Activated CD4-positive, alpha-beta T cell treated with anti-CD3 and anti-CD28 coated beads for 36 hours (primary cell): ENCODE data around the gene KMT2C. TPM values are rescaled to one million over a fixed set of nuclear protein-coding genes. Genes with fewer than 3 reads are reported as not detected.

Experiments used
- ATAC-seq: fragments of 200-7000 bp; cut with Tn5 transposase; one replicate; pipeline ENCODE4 v1.10.0; 2021; ENCODE audit warnings: mild to moderate bottlenecking, moderate library complexity
- CTCF ChIA-PET: fragments of 350-600 bp; sonication (Branson Sonifier 250); formaldehyde crosslinking; loops from one replicate; lab custom pipeline; 2021; ENCODE audit warnings: antibody characterized with exemption; lab: Charles Lee
- POLR2A ChIA-PET: fragments of 350-600 bp; sonication (Branson Sonifier 250); formaldehyde crosslinking; loops from one replicate; lab custom pipeline; 2021; ENCODE audit warnings: antibody characterized with exemption, inconsistent platforms; lab: Charles Lee
- DNase-seq: peaks from one replicate; pipeline ENCODE4 v3.0.0-alpha.2; 2020
- H3K27ac Mint-ChIP-seq: one replicate; pipeline ENCODE4 v1.8.0; 2021; ENCODE audit warnings: mixed read lengths
- H3K27me3 Mint-ChIP-seq: one replicate; pipeline ENCODE4 v1.8.0; 2021; ENCODE audit warnings: mixed read lengths
- H3K36me3 Mint-ChIP-seq: one replicate; pipeline ENCODE4 v1.8.0; 2021; ENCODE audit warnings: low read depth, mixed read lengths
- H3K4me1 Mint-ChIP-seq: one replicate; pipeline ENCODE4 v1.8.0; 2021; ENCODE audit warnings: mixed read lengths
- H3K4me3 Mint-ChIP-seq: one replicate; pipeline ENCODE4 v1.8.0; 2021; ENCODE audit warnings: mild to moderate bottlenecking, moderate library complexity, mixed read lengths
- H3K9me3 Mint-ChIP-seq: one replicate; pipeline ENCODE4 v1.8.0; 2021; ENCODE audit warnings: low read depth, mixed read lengths
- intact Hi-C, 2 experiments: fragments of 100-400 bp; cut with DNase I in 1 of 2; cut with micrococcal nuclease in 1 of 2; formaldehyde crosslinking; loops; one replicate each; pipeline versions ENCODE4 v1.14.2 to v1.15.1; 2022 to 2024; cut with DNase I, micrococcal nuclease
- total RNA-seq, 2 experiments: library from RNA; stranded (reverse); gene quantifications; one replicate each; pipeline ENCODE4 v1.2.3, GENCODE V29; 2021

The KMT2C gene
- total RNA-seq, 2 experiments from 2014 or later, result 35.9 to 42.7 TPM

DNA sequence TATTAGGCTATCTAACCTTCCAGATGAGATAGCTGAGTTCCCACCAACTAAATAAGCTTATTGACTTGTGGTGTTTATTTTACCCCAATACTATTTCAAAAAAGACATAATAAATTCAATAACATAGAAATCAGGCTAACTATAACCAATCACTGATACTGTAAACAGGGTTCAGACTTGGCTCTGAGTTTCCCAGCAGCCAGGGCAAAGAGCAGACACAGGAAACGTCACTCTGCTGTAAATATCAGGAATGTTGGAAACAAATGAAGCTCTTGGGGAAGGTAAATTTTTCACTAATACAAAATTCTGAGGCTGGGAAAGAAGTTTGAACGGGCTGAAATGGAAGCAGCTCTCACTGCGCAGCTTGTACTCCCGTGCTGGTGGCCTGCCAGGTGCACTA lies 295.7 kb downstream of the KMT2C start:
- no peak for ATAC-seq
- H3K27me3 Mint-ChIP-seq, result no peaks in the 10 kb centered on the region
- no peaks in the 10 kb centered on the region for H3K9me3 Mint-ChIP-seq
- POLR2A ChIA-PET, result no interaction called here
- peaks cover 55% of the 10 kb centered on the region for H3K36me3 Mint-ChIP-seq
- peaks cover 32% of the 10 kb centered on the region for H3K4me1 Mint-ChIP-seq
- no peak overlapping the region for H3K27ac Mint-ChIP-seq
- intact Hi-C loops, result loop anchor here in 1 of 2 experiments (10.0 kb wide), 2 partner anchors 295 to 535 kb away; partner anchors contain the start of genes KMT2C and XRCC2
- CTCF ChIA-PET, result no interaction called here
- DNase-seq, result no peak
- no peak overlapping the region for H3K4me3 Mint-ChIP-seq

DNA sequence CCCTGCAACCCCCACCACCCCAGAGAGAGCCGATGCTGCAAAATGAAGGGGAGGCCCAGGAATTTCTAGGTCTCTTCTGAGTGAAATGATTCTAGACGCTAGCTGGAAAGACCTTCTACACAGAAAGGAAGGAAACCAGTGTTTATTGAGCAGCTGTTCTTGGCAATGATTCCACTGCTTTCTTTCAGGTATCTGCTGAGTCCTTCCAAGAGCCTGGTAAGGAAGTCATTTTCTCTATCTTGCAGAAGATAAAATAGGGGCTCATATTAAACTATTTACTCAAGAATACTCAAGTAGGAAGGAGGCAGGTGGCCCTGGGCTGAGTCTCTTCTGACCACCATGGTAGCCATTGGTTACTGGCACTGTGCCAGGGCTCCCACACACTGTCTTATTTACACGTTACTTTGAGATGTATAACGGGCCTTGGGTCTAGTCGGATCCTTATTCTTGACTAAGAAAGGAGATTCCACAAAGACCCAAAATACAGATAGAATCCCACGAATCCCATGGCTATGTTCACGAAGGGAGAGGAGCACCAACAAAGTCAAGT lies 298.3 kb downstream of the KMT2C start:
- intact Hi-C loops, result no loop called here
- H3K27me3 Mint-ChIP-seq, result no peaks in the 10 kb centered on the region
- H3K36me3 Mint-ChIP-seq, result peaks cover 39% of the 10 kb centered on the region
- no peak overlapping the region for H3K27ac Mint-ChIP-seq
- ATAC-seq (no peak), DNase-seq (no peak)
- CTCF ChIA-PET, result interaction anchor here (0.6 to 0.7 kb wide), 2 partner anchors 21 to 62 kb away, joined by 3 to 4 read pairs; no protein-coding TSS in a partner anchor
- H3K4me1 Mint-ChIP-seq, result peaks cover 7% of the 10 kb centered on the region
- H3K4me3 Mint-ChIP-seq, result no peak overlapping the region
- POLR2A ChIA-PET, result no interaction called here
- H3K9me3 Mint-ChIP-seq, result no peaks in the 10 kb centered on the region

DNA sequence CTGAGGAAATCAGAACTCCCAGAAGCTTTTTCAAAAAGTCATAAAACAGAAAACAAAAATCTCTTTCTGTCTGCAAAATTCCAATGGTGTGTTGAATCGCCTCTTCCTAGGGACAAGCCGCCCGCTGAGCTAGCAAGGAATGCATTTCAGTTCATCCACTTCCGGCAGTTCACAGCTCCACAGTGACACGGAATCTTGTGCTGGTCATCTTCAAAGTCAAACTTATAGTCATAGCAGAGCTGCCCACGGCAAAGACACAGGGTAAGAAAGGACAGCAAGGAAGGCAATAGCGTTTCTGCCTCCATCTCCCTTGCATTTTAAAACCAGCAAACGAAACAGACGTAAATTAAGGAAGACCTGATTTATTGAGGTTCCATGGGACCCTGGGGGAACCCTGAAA lies 299.1 kb downstream of the KMT2C start:
- POLR2A ChIA-PET, result no interaction called here
- H3K27ac Mint-ChIP-seq, result peak overlapping the region; percentile 16
- intact Hi-C loops, result no loop called here

DNA sequence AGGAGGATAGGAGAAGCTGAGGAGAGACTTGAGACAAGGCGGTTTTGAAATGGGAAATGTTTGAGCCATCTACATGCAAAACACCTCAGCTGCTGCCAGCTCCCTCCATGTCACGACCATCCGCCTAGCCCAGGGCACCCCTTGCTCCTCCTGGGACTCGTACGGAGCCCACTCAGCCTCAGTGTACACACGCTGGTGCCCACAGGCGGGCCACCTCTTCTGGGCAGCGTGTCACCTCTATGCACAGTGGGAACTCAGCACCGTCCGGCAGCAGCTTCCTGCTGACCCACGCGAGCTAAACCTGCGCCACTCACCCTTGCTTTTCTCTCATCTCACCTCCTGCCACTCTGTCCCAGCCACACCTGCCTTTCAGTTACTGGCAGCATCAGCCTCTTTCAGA lies 302.0 kb downstream of the KMT2C start:
- Mint-ChIP-seq H3K27me3 (no peaks in the 10 kb centered on the region), H3K27ac (no peak overlapping the region), H3K36me3 (peaks cover 25% of the 10 kb centered on the region), H3K4me1 (no peaks in the 10 kb centered on the region), H3K4me3 (no peak overlapping the region), H3K9me3 (no peaks in the 10 kb centered on the region)
- CTCF ChIA-PET, result interaction anchor here (0.6 kb wide), 1 partner anchor 200 kb away, joined by 5 read pairs; no protein-coding TSS in a partner anchor
- POLR2A ChIA-PET, result no interaction called here
- DNase-seq (no peak), ATAC-seq (no peak)
- intact Hi-C loops, result no loop called here

More for the DNA sequence above, 299.1 kb downstream of the KMT2C start:
- H3K27me3 Mint-ChIP-seq, result no peaks in the 10 kb centered on the region
- ATAC-seq, result no peak
- no peaks in the 10 kb centered on the region for H3K4me1 Mint-ChIP-seq
- peaks cover 39% of the 10 kb centered on the region for H3K36me3 Mint-ChIP-seq
- no peaks in the 10 kb centered on the region for H3K9me3 Mint-ChIP-seq
- DNase-seq, result no peak
- CTCF ChIA-PET, result no interaction called here
- no peak overlapping the region for H3K4me3 Mint-ChIP-seq

DNA sequence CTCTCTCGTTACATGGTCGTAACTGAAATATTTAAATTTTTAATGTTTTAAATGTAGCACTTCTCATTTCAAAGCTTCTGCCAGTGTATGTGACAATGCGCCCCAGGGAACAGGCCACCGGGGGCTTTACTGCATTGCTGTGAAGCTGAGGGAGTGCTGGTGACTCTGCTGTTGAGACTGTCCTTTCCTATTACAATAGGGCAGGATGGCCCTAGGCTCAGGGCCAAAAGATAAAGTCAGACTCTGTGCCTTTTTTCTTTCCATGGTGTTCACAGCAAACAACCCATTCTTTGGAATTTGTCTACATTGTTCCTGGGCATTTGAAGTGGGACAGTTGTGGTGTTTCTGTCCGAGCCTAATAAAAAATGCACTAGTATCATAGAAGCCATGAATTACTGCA lies 303.0 kb downstream of the KMT2C start:
- Mint-ChIP-seq H3K9me3 (no peaks in the 10 kb centered on the region), H3K4me1 (no peaks in the 10 kb centered on the region), H3K36me3 (peaks cover 23% of the 10 kb centered on the region), H3K27ac (no peak overlapping the region), H3K27me3 (no peaks in the 10 kb centered on the region), H3K4me3 (no peak overlapping the region)
- ATAC-seq (no peak), DNase-seq (no peak)
- intact Hi-C loops, result no loop called here
- ChIA-PET CTCF (no interaction called here), POLR2A (no interaction called here)

DNA sequence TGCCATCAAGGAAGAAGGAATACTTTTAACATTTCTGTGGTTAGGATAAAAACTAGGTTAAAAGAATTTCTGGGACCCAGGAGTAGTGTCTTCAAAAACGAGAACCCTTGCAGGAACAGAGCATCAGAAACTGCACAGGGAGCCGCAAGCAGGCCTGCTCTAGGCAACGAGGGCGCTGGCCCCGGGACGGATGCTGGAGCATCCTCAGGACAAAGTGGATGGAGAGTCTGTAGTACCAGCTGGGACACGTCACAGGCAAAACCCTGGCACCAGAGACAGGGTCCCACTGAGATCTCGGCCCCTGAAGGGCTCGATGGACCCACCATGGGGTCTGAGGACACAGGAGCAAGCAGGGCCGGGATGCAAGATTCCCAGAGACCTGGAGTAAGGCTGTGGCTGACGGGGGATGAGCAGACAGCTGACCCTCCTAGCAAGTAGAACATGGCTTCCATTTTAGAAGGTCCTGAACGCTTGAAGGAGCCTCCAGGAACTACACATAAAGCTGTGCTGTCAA lies 303.8 kb downstream of the KMT2C start:
- ChIA-PET POLR2A (no interaction called here), CTCF (no interaction called here)
- no peak for DNase-seq
- Mint-ChIP-seq H3K36me3 (peaks cover 27% of the 10 kb centered on the region), H3K4me1 (no peaks in the 10 kb centered on the region), H3K27me3 (no peaks in the 10 kb centered on the region), H3K27ac (no peak overlapping the region), H3K9me3 (no peaks in the 10 kb centered on the region), H3K4me3 (no peak overlapping the region)
- no peak for ATAC-seq
- intact Hi-C loops, result no loop called here

DNA sequence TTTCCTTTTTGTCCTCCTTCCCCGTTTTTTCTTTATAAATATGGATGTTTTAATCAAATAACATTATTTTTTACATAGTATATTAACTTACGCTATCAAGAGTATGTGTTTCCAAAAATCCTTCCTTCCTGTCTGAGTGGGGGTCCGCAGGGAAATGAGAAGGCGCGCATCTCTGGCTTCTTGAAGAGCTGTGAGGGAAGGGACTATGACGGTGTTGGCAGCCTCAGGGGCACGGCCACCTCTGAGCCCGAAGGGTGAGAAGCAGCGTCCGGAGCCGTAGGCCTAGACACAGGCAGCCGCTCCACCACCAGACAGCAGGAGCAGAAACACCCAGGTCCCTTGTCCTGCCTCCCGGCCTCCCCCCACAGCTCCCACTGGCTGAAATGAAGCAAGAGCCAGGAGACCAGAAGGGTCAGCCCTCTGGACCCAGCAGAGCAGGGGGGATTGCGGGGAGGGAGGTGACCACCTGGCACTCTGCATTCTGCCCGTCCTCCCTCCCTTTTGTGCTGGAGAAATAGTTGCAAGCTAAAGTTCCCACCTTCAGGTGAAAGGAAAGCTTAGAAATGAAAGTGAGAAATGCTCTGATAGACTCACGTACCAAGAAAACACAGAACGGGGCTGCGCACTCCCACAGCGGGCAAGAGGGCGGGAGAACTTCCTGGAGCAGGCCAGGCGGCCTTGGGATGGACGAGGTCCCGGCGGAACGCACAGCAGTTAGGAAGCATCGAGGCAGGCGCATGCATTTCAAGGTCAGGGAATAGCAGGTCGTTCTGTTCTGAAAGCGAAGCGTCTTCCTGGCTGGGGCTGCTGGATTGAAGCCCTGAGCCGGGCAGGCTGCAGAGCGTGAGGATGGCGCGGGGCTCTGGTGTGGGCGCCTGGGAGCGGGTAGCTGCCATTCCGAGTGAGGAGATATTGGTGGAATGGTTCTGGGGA lies 304.9 kb downstream of the KMT2C start:
- Mint-ChIP-seq H3K9me3 (no peaks in the 10 kb centered on the region), H3K4me3 (peak overlapping the region; percentile 16), H3K4me1 (no peaks in the 10 kb centered on the region), H3K27me3 (no peaks in the 10 kb centered on the region), H3K36me3 (peaks cover 25% of the 10 kb centered on the region), H3K27ac (peak overlapping the region; percentile 9)
- intact Hi-C loops, result no loop called here
- POLR2A ChIA-PET, result interaction anchor here (0.6 kb wide), 1 partner anchor 14 kb away, joined by 3 read pairs; no protein-coding TSS in a partner anchor
- CTCF ChIA-PET, result interaction anchor here (0.6 kb wide), 1 partner anchor 683 kb away, joined by 3 read pairs; no protein-coding TSS in a partner anchor
- DNase-seq, result no peak
- no peak for ATAC-seq

DNA sequence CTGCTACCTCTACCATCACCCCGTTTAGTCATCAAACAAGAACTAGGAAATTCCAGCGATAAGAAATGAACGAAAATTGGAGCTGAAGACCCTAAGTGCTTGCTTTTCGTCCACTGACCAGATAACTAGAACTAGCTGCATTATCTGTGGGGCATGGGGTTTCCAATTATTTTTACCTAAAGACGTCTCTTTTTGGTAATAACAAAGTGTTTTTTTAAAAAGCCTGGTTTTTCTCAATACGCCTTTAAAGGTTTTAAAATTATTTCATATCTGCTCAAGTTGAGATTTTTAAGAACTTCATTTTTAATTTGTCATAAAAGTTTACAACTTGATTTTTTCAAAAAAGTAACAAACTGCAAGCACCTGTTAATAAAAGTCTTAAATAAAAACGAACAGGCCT lies 306.1 kb downstream of the KMT2C start:
- Mint-ChIP-seq H3K36me3 (peaks cover 35% of the 10 kb centered on the region), H3K4me1 (no peaks in the 10 kb centered on the region), H3K9me3 (peaks cover 4% of the 10 kb centered on the region), H3K27ac (no peak overlapping the region), H3K27me3 (no peaks in the 10 kb centered on the region), H3K4me3 (no peak overlapping the region)
- ATAC-seq (no peak), DNase-seq (no peak)
- ChIA-PET POLR2A (no interaction called here), CTCF (no interaction called here)
- intact Hi-C loops, result no loop called here

DNA sequence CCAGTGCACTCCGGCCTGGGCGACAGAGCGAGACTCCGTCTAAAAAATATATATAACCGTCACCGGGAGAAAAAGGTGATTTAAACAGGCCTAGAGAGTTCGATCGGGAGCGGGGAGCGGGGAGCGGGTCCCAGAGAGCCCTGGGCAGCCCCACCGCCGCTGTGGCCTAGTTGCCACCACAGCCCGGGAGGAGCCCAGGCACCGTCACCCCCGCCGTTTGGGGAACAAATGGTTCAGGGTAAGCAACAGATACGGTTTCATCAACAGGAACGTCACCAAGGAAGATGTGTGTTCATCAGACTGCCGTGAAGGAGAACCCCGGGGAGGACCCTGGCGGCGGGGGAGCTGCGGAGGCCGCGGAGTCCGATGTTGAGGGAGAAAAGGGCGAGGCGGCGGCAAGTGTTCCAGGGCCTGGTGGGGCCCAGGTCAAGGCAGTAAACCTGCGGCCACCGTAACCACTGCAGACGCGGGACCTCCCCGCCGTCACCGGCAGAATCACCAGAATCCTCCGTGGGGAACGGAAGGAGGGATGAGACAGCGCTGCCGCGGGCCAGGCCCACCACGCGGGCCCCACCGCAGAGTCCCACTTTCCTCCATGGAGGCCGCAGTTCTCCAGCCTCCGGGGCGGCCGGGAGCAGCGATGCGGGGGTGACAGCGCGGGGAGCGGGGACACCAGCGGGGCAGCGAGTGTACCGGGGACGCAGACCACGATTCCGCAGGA lies 306.9 kb downstream of the KMT2C start:
- intact Hi-C loops, result no loop called here
- no peak overlapping the region for H3K4me3 Mint-ChIP-seq
- H3K27ac Mint-ChIP-seq, result no peak overlapping the region
- ATAC-seq (no peak), DNase-seq (no peak)
- CTCF ChIA-PET, result interaction anchor here (0.9 kb wide), 1 partner anchor 183 kb away, joined by 3 read pairs; no protein-coding TSS in a partner anchor
- no peaks in the 10 kb centered on the region for H3K4me1 Mint-ChIP-seq
- POLR2A ChIA-PET, result no interaction called here
- H3K27me3 Mint-ChIP-seq, result no peaks in the 10 kb centered on the region
- peaks cover 40% of the 10 kb centered on the region for H3K36me3 Mint-ChIP-seq
- H3K9me3 Mint-ChIP-seq, result peaks cover 9% of the 10 kb centered on the region

DNA sequence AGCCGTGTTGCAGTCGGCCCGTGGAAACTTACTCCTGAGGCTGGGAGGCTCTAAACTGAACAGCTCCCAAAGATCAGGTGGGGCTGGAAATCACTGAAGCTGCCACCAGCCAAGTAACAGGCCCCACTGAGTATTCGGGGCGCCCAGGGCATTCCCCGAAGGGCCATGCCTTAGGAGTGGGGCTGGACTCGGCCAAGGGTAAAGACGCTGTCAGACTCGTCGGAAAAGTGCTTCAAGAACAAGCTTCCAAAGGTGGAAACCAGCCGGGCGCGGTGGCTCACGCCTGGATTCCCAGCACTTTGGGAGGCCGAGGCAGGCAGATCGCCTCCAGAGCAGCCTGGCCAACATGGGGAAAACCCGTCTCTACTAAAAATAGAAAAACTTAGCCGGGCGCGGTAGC lies 307.6 kb downstream of the KMT2C start:
- H3K27ac Mint-ChIP-seq, result no peak overlapping the region
- CTCF ChIA-PET, result interaction anchor here (0.9 kb wide), 1 partner anchor 183 kb away, joined by 3 read pairs; no protein-coding TSS in a partner anchor
- POLR2A ChIA-PET, result no interaction called here
- peaks cover 11% of the 10 kb centered on the region for H3K9me3 Mint-ChIP-seq
- ATAC-seq (no peak), DNase-seq (no peak)
- H3K36me3 Mint-ChIP-seq, result peaks cover 45% of the 10 kb centered on the region
- H3K4me1 Mint-ChIP-seq, result no peaks in the 10 kb centered on the region
- H3K27me3 Mint-ChIP-seq, result no peaks in the 10 kb centered on the region
- intact Hi-C loops, result no loop called here
- no peak overlapping the region for H3K4me3 Mint-ChIP-seq

DNA sequence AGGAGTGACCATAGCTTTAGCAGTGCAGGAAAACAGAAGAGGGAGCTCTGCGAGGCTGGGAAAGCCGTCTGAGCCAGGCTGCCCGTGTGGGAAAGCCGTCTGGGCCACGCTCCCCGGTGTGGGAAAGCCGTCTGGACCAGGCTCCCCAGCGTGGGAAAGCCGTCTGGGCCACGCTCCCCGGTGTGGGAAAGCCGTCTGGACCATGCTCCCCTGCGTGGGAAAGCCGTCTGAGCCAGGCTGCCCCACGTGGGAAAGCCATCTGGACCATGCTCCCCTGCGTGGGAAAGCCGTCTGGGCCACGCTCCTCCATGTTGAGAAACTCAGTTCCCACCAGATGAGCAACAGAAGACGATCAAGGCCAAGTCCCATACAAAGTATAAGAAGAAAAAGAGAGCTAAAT lies 308.6 kb downstream of the KMT2C start:
- DNase-seq (no peak), ATAC-seq (no peak)
- Mint-ChIP-seq H3K36me3 (peaks cover 56% of the 10 kb centered on the region), H3K9me3 (peaks cover 11% of the 10 kb centered on the region), H3K27ac (peak overlapping the region; percentile 53), H3K4me3 (no peak overlapping the region), H3K27me3 (no peaks in the 10 kb centered on the region), H3K4me1 (peaks cover 7% of the 10 kb centered on the region)
- intact Hi-C loops, result no loop called here
- ChIA-PET CTCF (interaction anchor here (1.2 kb wide), 1 partner anchor 24 kb away, joined by 3 read pairs; no protein-coding TSS in a partner anchor), POLR2A (interaction anchor here (0.7 kb wide), 1 partner anchor 8 kb away, joined by 3 read pairs; no protein-coding TSS in a partner anchor)
